ENCODE data around the gene ATP2A1. TPM values are rescaled to one million over a fixed set of nuclear protein-coding genes. Genes with fewer than 3 reads are reported as not detected.
"Not testable (repeated sequence)": the region's sequence is repeated elsewhere in the genome, so short reads cannot be mapped to it uniquely, and the experiment has no call there.

Gene ATP2A1
- total RNA-seq, 1 donor = 0.36 TPM

DNA sequence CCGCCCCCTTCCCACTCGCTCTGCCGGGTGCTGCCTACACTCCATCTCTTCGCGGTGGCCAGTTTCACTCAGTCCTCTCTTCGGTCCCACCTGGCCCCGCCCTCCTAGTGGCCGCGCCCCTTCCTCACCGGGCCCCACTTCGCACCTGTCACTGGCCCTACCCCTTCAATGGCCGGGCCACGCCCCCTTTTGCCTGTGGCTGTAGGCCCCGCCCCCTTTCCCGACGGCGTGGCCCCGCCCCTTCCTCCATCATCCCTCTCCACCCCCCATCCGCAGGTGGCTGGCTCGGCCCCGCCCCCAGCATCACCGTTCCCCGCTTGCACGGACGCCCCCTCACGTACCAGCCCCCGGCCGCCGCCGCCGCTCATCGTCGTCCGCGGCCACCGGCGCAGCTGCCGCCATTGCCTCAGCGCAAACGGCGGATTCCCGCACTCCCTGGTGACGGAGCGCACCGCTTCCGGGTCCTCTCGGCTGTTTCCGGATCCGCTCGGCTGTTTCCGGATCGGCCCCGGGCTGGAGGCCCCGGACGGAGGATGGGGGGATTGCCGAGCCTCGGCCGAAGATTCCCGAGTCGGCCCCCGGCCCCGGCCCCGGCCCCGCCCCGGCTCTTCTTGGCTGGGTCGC is 46.6 kb downstream of the ATP2A1 start, which contains the start of gene RABEP2:
Gene RABEP2, minus strand, starts transcription at position 477 of the 624 bp plus-strand sequence. Its CDS starts 75 bp downstream, at position 402.
- Histone ChIP-seq H3K79me2 (ENCODE audit: insufficient read depth, low read length) (peaks cover 4% of the 10 kb centered on the region), H3K27ac (ENCODE audit: low read depth, low read length) (peak within 1 kb of the TSS; percentile 90), H3K27me3 (ENCODE audit: insufficient read depth, low read length) (no peaks in the 10 kb centered on the region), H3K4me3 (ENCODE audit: insufficient read depth, low read length) (peak within 1 kb of the TSS; percentile 98), H4K20me1 (ENCODE audit: insufficient read depth, low read length) (no peaks in the 10 kb centered on the region), H3K9me3 (ENCODE audit: low read depth, low read length) (no peaks in the 10 kb centered on the region), H2AFZ (ENCODE audit: low read length) (peak within 1 kb of the TSS; percentile 90), H3K4me1 (ENCODE audit: insufficient read depth, low read length) (peaks cover 10% of the 10 kb centered on the region), H3K4me2 (ENCODE audit: insufficient read depth, low read length) (peak within 1 kb of the TSS; percentile 96), H3K36me3 (ENCODE audit: insufficient read depth, low read length) (peaks cover 4% of the 10 kb centered on the region)
- peak; percentile 100 for DNase-seq (ENCODE audit: insufficient read length, low spot score, missing footprints)
- TF ChIP-seq, protein P1, sequence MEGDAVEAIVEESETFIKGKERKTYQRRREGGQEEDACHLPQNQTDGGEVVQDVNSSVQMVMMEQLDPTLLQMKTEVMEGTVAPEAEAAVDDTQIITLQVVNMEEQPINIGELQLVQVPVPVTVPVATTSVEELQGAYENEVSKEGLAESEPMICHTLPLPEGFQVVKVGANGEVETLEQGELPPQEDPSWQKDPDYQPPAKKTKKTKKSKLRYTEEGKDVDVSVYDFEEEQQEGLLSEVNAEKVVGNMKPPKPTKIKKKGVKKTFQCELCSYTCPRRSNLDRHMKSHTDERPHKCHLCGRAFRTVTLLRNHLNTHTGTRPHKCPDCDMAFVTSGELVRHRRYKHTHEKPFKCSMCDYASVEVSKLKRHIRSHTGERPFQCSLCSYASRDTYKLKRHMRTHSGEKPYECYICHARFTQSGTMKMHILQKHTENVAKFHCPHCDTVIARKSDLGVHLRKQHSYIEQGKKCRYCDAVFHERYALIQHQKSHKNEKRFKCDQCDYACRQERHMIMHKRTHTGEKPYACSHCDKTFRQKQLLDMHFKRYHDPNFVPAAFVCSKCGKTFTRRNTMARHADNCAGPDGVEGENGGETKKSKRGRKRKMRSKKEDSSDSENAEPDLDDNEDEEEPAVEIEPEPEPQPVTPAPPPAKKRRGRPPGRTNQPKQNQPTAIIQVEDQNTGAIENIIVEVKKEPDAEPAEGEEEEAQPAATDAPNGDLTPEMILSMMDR (IDR thresholded peaks at IDR 0.05; ENCODE audit: extremely low read depth, low read depth, low read length) = no peak

DNA sequence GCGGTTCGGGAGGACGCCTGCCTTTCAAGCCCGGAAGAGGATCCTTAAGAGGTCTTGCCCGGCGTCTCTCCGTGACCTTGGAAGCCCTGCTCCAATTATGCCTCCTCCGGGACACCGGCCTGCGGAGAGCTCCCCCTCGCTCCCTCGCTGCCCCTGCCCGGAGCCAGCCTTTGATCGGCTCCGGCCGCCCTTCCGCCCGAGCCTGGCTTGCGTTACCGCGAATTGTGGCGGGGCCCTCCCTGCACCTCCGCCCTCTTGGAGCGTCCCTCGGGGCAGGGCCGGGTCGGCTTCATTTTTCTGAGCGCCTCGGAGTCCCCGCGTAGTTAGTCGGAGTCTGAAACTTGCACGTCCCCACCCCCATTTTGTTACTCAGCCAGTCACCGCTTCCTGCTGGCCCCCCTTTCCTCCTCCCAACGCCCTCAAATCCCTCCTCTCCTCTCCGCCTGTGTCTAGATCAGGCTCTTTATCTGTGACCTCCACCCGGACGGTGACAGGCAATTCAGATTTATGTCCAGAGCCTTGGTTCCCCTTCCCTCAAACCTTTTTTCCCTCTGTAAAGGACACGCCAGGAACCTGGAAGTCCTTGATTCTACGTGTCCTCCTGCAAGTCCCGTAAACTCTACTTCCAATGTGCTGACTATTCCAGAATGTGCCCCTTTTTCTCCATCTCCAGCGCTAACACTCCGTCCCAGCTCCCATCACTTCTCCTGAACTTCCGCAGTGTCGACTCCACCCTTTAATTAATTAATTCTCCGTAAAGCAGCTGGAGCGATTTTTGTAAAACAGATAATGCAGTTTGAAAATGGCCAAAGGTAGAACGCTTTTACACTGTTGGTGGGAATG is 47.3 kb downstream of the ATP2A1 start:
- Histone ChIP-seq H3K4me2 (ENCODE audit: insufficient read depth, low read length) (peak overlapping the region; percentile 96), H2AFZ (ENCODE audit: low read length) (peak overlapping the region; percentile 90), H4K20me1 (ENCODE audit: insufficient read depth, low read length) (no peaks in the 10 kb centered on the region), H3K9me3 (ENCODE audit: low read depth, low read length) (no peaks in the 10 kb centered on the region), H3K27me3 (ENCODE audit: insufficient read depth, low read length) (no peaks in the 10 kb centered on the region), H3K79me2 (ENCODE audit: insufficient read depth, low read length) (peaks cover 4% of the 10 kb centered on the region), H3K27ac (ENCODE audit: low read depth, low read length) (peak overlapping the region; percentile 90), H3K36me3 (ENCODE audit: insufficient read depth, low read length) (peaks cover 4% of the 10 kb centered on the region), H3K4me1 (ENCODE audit: insufficient read depth, low read length) (peaks cover 10% of the 10 kb centered on the region), H3K4me3 (ENCODE audit: insufficient read depth, low read length) (peak overlapping the region; percentile 98)
- DNase-seq (ENCODE audit: insufficient read length, low spot score, missing footprints) = no peak
- TF ChIP-seq, protein P1 (IDR thresholded peaks at IDR 0.05; ENCODE audit: extremely low read depth, low read depth, low read length) = no peak

DNA sequence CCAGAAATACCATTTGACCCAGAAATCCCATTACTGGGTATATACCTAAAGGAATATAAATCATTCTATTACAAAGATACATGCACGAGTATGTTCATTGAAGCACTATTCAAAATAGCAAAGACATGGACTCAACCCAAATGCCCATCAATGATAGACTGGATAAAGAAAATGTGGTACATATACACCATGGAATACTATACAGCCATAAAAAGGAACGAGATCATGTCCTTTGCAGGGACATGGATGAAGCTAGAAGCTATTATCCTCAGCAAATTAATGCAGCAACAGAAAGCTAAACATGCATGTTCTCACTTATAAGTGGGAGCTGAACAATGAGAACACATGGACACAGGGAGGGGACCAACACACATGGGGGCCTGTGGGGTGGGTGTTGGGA is 48.0 kb downstream of the ATP2A1 start:
- not testable (repeated sequence) for H3K27me3 ChIP-seq (ENCODE audit: insufficient read depth, low read length); H3K79me2 ChIP-seq (ENCODE audit: insufficient read depth, low read length); H3K4me1 ChIP-seq (ENCODE audit: insufficient read depth, low read length); H3K4me3 ChIP-seq (ENCODE audit: insufficient read depth, low read length); H3K27ac ChIP-seq (ENCODE audit: low read depth, low read length); H3K9me3 ChIP-seq (ENCODE audit: low read depth, low read length); H3K36me3 ChIP-seq (ENCODE audit: insufficient read depth, low read length); H2AFZ ChIP-seq (ENCODE audit: low read length); H4K20me1 ChIP-seq (ENCODE audit: insufficient read depth, low read length); DNase-seq (ENCODE audit: insufficient read length, low spot score, missing footprints)
- H3K4me2 ChIP-seq (ENCODE audit: insufficient read depth, low read length) = peak overlapping the region; percentile 96

DNA sequence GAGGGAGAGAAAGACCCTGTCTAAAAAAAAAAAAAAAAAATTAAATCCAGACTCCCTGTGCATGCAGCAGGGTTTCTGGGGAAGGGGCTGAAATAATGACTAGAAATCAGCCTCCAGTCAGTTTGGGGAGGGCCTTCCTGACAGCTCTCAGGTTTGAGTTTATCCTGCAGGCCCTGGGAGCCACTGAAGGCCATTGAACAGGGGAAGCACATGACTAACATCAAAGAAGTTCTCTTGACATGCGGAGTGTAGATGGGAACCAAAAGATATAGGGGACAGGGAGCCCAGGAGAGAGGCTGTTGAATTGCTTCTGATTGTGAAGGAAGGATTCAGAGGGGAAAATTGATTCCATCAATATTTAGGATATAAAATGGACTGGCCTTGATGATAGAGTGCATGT is 49.5 kb downstream of the ATP2A1 start:
- peak; percentile 17 for DNase-seq (ENCODE audit: insufficient read length, low spot score, missing footprints)
- no peaks in the 10 kb centered on the region for H3K27me3 ChIP-seq (ENCODE audit: insufficient read depth, low read length)
- H3K9me3 ChIP-seq (ENCODE audit: low read depth, low read length) = no peaks in the 10 kb centered on the region
- peaks cover 4% of the 10 kb centered on the region for H3K36me3 ChIP-seq (ENCODE audit: insufficient read depth, low read length)
- TF ChIP-seq, protein P1 (IDR thresholded peaks at IDR 0.05; ENCODE audit: extremely low read depth, low read depth, low read length) = no peak
- H3K4me3 ChIP-seq (ENCODE audit: insufficient read depth, low read length) = no peak overlapping the region
- H3K79me2 ChIP-seq (ENCODE audit: insufficient read depth, low read length) = peaks cover 4% of the 10 kb centered on the region
- H4K20me1 ChIP-seq (ENCODE audit: insufficient read depth, low read length) = no peaks in the 10 kb centered on the region
- H3K27ac ChIP-seq (ENCODE audit: low read depth, low read length) = no peak overlapping the region
- H2AFZ ChIP-seq (ENCODE audit: low read length) = no peak overlapping the region
- H3K4me2 ChIP-seq (ENCODE audit: insufficient read depth, low read length) = no peak overlapping the region
- peaks cover 10% of the 10 kb centered on the region for H3K4me1 ChIP-seq (ENCODE audit: insufficient read depth, low read length)

Data from osteoblast (primary cell).